Measurements from ENCODE around the gene EFHC1. TPM values are rescaled to one million over a fixed set of nuclear protein-coding genes. Genes with fewer than 3 reads are reported as not detected.

Gene EFHC1
- total RNA-seq, 2 experiments from 2014 or later, result 20.7 to 24.8 TPM

DNA sequence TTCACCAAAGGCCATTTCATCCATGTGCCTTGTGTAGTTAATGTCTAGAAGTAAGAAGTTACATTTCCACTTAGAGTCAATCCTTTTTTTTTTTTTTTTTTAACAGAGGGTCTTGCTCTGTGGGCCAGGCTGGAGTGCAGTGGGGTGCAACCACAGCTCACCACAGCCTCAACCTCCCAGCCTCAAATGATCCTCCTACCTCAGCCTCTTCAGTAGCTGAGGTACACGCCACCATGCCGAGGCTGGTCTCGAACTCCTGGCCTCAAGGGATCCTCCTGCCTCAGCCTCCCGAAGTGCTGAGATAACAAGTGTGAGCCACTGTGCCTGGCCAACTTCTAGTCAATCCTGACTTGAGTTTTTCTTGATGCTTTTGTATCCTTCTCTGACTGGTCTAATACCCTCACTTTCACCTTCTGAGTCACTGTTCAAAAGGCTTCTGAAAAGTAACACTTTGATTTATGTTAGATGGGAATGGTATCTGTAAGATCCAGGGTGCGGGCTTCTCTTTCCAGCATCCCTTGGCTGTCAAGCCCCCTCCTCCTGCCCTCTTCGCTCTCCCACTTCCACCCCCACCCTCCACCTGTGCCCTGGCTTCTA is 134.6 kb downstream of the EFHC1 start:
- Histone ChIP-seq H3K9me2 (ENCODE audit: insufficient read depth, low read length) (no peaks in the 10 kb centered on the region), H3K27ac (ENCODE audit: low read depth, low read length, poor library complexity, severe bottlenecking) (no peak overlapping the region), H3K79me2 (ENCODE audit: insufficient read depth, low read depth, low read length) (peaks cover 81% of the 10 kb centered on the region; the same call in 1 of the 2 replicates), H3K4me2 (ENCODE audit: low read length) (no peak overlapping the region), H3K9me3 (ENCODE audit: low read length) (no peaks in the 10 kb centered on the region), H4K20me1 (ENCODE audit: insufficient read depth, low read length) (no peaks in the 10 kb centered on the region), H3K36me3 (ENCODE audit: insufficient read depth, low read length) (peaks cover 26% of the 10 kb centered on the region), H2AFZ (ENCODE audit: low read length) (no peak overlapping the region), H3K4me3 (ENCODE audit: low read depth, low read length, poor library complexity, severe bottlenecking) (no peak overlapping the region), H3K4me1 (ENCODE audit: insufficient read depth, low read length, poor library complexity, severe bottlenecking) (peaks cover 66% of the 10 kb centered on the region)
- TF ChIP-seq, protein P1, sequence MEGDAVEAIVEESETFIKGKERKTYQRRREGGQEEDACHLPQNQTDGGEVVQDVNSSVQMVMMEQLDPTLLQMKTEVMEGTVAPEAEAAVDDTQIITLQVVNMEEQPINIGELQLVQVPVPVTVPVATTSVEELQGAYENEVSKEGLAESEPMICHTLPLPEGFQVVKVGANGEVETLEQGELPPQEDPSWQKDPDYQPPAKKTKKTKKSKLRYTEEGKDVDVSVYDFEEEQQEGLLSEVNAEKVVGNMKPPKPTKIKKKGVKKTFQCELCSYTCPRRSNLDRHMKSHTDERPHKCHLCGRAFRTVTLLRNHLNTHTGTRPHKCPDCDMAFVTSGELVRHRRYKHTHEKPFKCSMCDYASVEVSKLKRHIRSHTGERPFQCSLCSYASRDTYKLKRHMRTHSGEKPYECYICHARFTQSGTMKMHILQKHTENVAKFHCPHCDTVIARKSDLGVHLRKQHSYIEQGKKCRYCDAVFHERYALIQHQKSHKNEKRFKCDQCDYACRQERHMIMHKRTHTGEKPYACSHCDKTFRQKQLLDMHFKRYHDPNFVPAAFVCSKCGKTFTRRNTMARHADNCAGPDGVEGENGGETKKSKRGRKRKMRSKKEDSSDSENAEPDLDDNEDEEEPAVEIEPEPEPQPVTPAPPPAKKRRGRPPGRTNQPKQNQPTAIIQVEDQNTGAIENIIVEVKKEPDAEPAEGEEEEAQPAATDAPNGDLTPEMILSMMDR (conservative IDR thresholded peaks at IDR 0.05; ENCODE audit: low read length), result no peak
- TF ChIP-seq EZH2phosphoT487 (IDR thresholded peaks at IDR 0.05; ENCODE audit: borderline replicate concordance, low read depth, low read length), result no peak
- ChIA-PET POLR2A (interaction anchor here (0.7 to 1.3 kb wide), 2 partner anchors 9 to 42 kb away, joined by 3 to 6 read pairs; no protein-coding TSS in a partner anchor), CTCF (ENCODE audit: unreplicated experiment) (no interaction called here)
- intact Hi-C loops (cut with micrococcal nuclease; ENCODE audit: unreplicated experiment), result no loop called here
- BruUV-seq (replicated peaks), result no TSS peak
- DNase-seq (ENCODE audit: low spot score), result no peak

DNA sequence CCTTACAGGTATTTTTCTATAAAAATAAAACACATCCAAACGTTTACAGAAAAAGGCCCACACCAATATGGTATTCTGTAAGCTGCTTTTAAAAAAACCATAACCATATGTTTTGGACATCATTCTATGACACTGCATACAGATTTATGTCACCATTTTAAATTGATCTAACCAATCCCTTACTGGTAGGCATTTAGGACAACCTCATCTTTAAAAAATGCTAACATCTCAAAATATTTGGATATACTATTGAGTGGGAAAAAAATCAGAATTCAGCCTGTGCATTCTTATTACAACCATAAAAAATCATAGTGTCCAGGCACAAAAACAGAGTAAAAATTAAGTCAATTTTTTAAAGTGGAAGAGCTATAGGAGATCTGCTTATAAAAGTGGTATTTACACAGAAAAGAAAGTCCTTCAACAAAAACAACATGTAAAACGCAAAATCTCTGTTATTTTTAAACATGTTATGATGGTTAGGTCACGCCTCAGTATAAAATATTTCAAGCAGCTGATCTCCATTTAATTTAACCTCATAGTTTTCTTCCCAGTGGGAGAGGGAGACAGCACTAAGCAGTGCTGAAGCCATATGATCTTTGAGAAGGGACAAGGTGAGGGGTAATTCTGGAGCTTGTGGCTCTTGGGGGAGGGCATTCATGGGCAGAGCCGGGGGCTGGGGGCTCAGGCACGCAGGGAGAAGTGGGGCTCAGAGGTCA is 135.5 kb downstream of the EFHC1 start:
- POLR2A ChIA-PET, result interaction anchor here (0.9 to 1.3 kb wide), 3 partner anchors 10 to 41 kb away, joined by 4 to 6 read pairs (median 5); no protein-coding TSS in a partner anchor
- CTCF ChIA-PET (ENCODE audit: unreplicated experiment), result interaction anchor here (0.7 kb wide), 1 partner anchor 11 kb away, joined by 3 read pairs; no protein-coding TSS in a partner anchor
- Histone ChIP-seq H3K36me3 (ENCODE audit: insufficient read depth, low read length) (peaks cover 30% of the 10 kb centered on the region), H2AFZ (ENCODE audit: low read length) (no peak overlapping the region), H4K20me1 (ENCODE audit: insufficient read depth, low read length) (no peaks in the 10 kb centered on the region), H3K4me1 (ENCODE audit: insufficient read depth, low read length, poor library complexity, severe bottlenecking) (peaks cover 58% of the 10 kb centered on the region), H3K4me2 (ENCODE audit: low read length) (no peak overlapping the region), H3K79me2 (ENCODE audit: insufficient read depth, low read depth, low read length) (peaks cover 85% of the 10 kb centered on the region; the same call in 1 of the 2 replicates), H3K27ac (ENCODE audit: low read depth, low read length, poor library complexity, severe bottlenecking) (no peak overlapping the region), H3K9me3 (ENCODE audit: low read length) (no peaks in the 10 kb centered on the region), H3K9me2 (ENCODE audit: insufficient read depth, low read length) (no peaks in the 10 kb centered on the region), H3K4me3 (ENCODE audit: low read depth, low read length, poor library complexity, severe bottlenecking) (no peak overlapping the region)
- intact Hi-C loops (cut with micrococcal nuclease; ENCODE audit: unreplicated experiment), result no loop called here
- TF ChIP-seq, protein P1 (conservative IDR thresholded peaks at IDR 0.05; ENCODE audit: low read length), result no peak
- no peak for TF ChIP-seq EZH2phosphoT487 (IDR thresholded peaks at IDR 0.05; ENCODE audit: borderline replicate concordance, low read depth, low read length)
- no TSS peak for BruUV-seq (replicated peaks)
- DNase-seq (ENCODE audit: low spot score), result no peak
